Sciatic nerve (tissue), 2 donors: ENCODE results near the gene FALEC. TPM values are rescaled to one million over a fixed set of nuclear protein-coding genes. Genes with fewer than 3 reads are reported as not detected.
"Not testable (repeated sequence)": the region's sequence is repeated elsewhere in the genome, so short reads cannot be mapped to it uniquely, and the experiment has no call there.

Source experiments
- ATAC-seq: fragments of 200-7000 bp; cut with Tn5 transposase; one replicate; pipeline ENCODE4 v1.9.1; 2020; ENCODE audit warnings: mild to moderate bottlenecking, moderate library complexity
- DNase-seq: peaks from one replicate; pipeline ENCODE4 v3.0.0-alpha.2; 2020; ENCODE audit warnings: low spot score
- intact Hi-C: fragments of 100-400 bp; cut with DNase I; formaldehyde crosslinking; loops from one replicate; pipeline ENCODE4 v1.14.2; 2022
- total RNA-seq: library from RNA; stranded (reverse); fragmentation: NEBNext Ultra II Directional; extraction: Animal tissue kit (Norgen Biotek cat#: 25700); gene quantifications from one replicate; pipeline ENCODE4 v1.2.1, GENCODE V29; 2021
- donor health status: DM: no; HTN: no; CAD: no.
- donor health status: DM: no; HTN: no; CAD: no.

FALEC gene
- total RNA-seq, 1 donor from 2014 or later, result not detected

DNA sequence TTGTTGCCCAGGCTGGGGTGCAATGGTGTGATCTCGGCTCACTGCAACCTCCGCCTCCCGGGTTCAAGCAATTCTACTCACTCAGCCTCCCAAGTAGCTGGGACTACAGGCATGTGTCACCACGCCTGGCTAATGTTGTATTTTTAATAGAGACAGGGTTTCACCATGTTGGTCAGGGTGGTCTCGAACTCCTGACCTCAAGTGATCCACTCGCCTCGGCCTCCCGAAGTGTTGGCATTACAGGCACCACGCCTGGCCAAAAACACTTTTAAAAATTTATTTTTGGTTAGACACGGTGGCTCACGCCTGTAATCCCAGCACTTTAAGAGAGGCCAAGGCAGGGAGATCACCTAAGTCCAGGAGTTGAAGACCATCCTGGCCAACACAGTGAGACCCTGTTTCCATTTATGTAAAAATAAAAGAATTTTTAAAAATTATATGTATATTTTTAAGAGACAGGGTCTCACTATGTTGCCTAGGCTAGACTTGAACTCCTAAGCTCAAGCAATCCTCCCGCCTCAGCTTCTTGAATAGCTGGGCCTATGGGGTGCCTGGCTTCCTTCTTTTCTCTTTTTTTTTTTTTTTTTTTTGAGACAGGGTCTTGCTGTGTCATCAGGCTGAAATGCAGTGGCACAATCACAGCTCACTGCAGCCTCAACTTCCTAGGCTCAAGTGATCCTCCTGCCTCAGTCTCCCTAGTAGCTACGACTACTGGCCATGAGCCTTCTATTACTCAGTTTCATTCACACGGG lies 49.9 kb downstream of the FALEC start:
- DNase-seq, ATAC-seq, intact Hi-C loops: not testable (repeated sequence)

GRCh38 chr1:150566589-150567340 lies 51.2 kb downstream of the FALEC start:
- intact Hi-C loops, result no loop called here

GRCh38 chr1:150567341-150567716 lies 51.8 kb downstream of the FALEC start:
- intact Hi-C loops, result no loop called here
- DNase-seq, result no peak
- peak; percentile 47 for ATAC-seq

More at GRCh38 chr1:150566589-150567340, 51.2 kb downstream of the FALEC start:
- no peak for ATAC-seq
- no peak for DNase-seq

- intact Hi-C loops, result no loop called here
- ATAC-seq (peak; percentile 94), DNase-seq (peak; percentile 83)
Observed at GRCh38 chr1:150567717-150568593, 52.4 kb downstream of the FALEC start.

DNA sequence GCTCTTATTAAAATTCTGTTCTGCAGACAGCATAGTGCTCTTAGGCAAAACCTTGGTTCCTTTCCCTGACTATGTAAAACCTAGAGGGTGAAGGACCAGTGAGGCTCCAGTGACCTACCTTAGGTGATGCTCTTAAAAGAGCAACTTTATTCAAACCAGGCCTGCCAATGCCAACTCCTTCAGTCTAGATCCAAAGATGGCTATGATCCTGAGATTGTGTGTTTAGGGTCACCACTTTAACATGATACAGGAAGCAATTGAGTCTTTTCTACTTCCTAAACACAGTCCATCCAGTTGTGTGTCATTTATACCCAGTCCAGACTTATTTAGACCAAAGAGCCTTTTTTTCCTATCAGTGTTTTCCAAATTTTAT lies 53.0 kb downstream of the FALEC start:
- ATAC-seq, result peak; percentile 12
- DNase-seq, result no peak
- intact Hi-C loops, result no loop called here

GRCh38 chr1:150572918-150573647 lies 57.5 kb downstream of the FALEC start:
- ATAC-seq (no peak), DNase-seq (no peak)
- intact Hi-C loops, result no loop called here

GRCh38 chr1:150573648-150574071 lies 58.1 kb downstream of the FALEC start:
- intact Hi-C loops, ATAC-seq, DNase-seq: not testable (repeated sequence)

DNA sequence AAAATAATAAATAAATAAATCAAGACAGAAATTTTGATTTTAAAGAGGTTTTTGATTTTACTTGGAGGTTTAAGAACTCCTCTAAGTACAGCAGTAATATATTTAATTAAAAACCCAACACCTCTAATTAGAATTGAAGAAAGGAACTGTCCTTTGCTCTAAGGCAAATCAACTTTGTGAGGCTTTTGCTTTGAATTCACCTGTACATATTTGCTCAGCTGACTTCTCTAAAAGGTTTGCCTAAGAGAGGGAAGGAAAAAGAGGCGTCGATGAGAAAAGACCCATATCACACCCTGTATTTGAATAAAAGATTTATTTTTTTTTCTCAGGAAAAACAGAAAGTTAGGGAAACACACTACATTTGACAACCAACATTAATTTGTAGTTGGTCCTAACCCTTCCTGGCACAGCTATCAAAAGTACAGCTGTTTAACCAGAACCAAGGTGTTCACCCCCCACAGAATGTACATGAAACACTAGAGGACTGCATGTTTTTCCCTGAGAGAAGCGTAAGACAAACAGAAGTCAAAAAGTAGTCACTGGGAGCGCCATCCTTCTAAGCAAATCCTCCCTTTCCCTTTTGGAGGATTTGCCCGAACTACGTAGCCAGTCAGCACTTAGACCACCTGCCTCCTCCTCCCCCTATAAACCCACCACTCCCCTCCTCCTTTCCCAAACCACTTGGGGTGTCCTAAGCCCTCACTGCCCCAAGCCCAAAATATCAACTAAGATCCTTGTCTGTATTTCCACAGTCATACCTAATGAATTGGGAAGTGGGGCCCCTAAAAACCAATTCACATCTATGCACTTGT lies 58.9 kb downstream of the FALEC start:
- intact Hi-C loops, result no loop called here
- no peak for ATAC-seq
- no peak for DNase-seq

GRCh38 chr1:150575072-150575489 lies 59.5 kb downstream of the FALEC start:
- no peak for ATAC-seq
- no peak for DNase-seq
- intact Hi-C loops, result no loop called here

- intact Hi-C loops, result no loop called here
- no peak for ATAC-seq
- no peak for DNase-seq
Observed at GRCh38 chr1:150575518-150576366, 60.2 kb downstream of the FALEC start.

DNA sequence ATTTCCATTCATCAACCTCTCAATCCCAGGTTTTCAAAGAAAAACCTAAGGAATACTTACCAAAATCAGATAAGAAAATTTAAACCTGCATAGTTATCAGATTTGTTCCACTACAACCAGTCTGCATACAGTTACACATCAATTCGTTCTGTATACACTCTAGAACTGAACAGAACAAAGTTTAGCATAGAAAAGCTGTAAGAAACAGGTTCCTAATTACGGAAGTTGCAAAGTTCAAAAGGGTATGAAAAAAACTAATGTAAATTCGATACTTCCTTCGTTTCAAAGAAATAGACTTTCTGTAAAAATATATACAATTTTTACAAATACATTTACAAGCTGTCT lies 60.8 kb downstream of the FALEC start:
- no peak for ATAC-seq
- intact Hi-C loops, result no loop called here
- DNase-seq, result no peak

DNA sequence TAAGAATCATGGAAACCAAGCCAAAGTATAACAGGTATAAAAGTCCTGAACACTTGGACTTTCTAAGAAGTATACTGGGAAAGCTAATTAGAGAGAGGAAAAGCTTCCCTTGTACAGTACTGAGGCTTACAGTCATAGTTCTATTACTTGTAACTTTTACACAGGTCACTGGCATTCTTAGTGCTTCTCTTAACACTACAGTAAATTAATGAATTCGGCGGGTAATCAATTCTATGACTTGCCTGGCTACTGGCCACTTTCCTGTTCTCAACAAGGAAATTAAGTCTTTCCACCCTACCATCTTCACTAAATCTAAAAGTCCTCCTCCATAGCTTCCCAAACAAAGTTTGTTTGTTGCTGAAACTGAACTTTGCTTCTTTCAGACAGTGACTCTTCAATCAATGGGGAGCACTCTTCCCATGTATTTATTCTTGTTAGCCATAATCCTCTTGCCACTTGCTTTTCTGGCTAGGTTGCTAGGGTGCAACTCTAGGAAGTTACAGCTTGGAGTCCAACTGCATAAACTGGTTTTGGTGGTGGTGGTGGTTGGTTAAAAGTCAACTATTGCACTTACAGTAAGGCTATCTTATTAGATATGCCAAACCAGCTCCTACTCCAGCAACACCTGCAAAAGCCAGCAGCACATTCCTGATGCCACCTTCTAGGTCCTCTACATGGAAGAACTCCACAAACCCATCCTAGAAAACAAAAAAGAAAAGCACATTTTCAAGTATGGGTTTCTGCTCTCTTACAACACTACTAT lies 61.4 kb downstream of the FALEC start:
- ATAC-seq, result no peak
- DNase-seq, result no peak
- intact Hi-C loops, result no loop called here

DNA sequence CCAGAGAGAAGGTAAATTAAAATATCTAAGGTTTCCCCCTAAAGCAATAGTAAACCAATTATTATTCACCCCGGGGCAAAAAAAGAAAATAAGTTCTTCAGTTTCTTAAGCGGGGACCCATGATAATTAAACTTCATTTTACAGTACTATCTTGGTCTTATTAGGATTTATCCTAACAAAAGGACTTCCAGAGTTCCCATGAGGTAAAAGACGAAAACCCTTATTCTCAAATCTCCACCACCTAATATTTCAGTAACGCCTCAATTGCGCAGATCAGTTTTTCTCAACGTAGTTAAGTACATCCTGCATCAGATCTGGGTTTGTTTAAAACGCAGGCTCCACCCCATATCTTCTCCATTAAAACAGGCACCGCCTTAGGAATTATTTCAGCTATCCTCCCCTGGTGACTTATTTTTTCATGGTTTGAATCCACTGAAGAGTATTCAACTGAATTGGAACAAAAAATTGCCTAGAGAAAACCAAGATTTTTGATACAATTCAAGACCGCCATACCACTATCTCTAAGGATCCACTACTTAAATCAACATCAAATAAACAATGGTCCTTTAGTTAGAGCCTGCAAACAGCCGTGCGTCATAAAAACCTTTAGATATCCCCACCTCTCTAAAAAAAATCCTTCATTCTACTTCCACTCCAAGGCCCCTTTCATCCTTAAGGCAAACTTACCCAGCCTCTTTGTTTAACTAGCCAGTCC lies 62.2 kb downstream of the FALEC start:
- intact Hi-C loops, result no loop called here
- ATAC-seq (no peak), DNase-seq (no peak)

- intact Hi-C loops, result no loop called here
- DNase-seq (peak; percentile 78), ATAC-seq (peak; percentile 46)
Observed at GRCh38 chr1:150578272-150579109, 62.9 kb downstream of the FALEC start.
